ENCODE data around the gene GLYATL1B.
A peak's percentile ranks its signal among the peaks of the same experiment; 100 is the strongest.
"Not testable (repeated sequence)": the region's sequence is repeated elsewhere in the genome, so short reads cannot be mapped to it uniquely, and the experiment has no call there.

GLYATL1B gene

GRCh38 chr11:59086007-59086406 is at the start of gene GLYATL1B:
TSS of gene GLYATL1B (plus strand) at chr11:59086307. CDS start at chr11:59086307, 0 bp downstream.
- not testable (repeated sequence) for DNase-seq

- not testable (repeated sequence) for DNase-seq
These were observed 49.6 kb upstream of the GLYATL1B start for GRCh38 chr11:59036542-59036941.

- not testable (repeated sequence) for DNase-seq
These were observed 48.7 kb upstream of the GLYATL1B start for GRCh38 chr11:59037434-59037833.

GRCh38 chr11:59040607-59041006 is 45.5 kb upstream of the GLYATL1B start:
- no peak for DNase-seq

- not testable (repeated sequence) for DNase-seq
These were observed 34.7 kb upstream of the GLYATL1B start for GRCh38 chr11:59051383-59051782.

GRCh38 chr11:59052355-59052754 is 33.8 kb upstream of the GLYATL1B start:
- DNase-seq, result not testable (repeated sequence)

GRCh38 chr11:59053387-59053786 is 32.7 kb upstream of the GLYATL1B start:
- DNase-seq, result no peak

- DNase-seq, result peak; percentile 31
These were observed 27.7 kb upstream of the GLYATL1B start for GRCh38 chr11:59058120-59059033.

- not testable (repeated sequence) for DNase-seq
These were observed 26.0 kb upstream of the GLYATL1B start for GRCh38 chr11:59060096-59060495.

GRCh38 chr11:59062602-59063529 is 23.2 kb upstream of the GLYATL1B start:
- no peak for DNase-seq

- DNase-seq, result not testable (repeated sequence)
These were observed 21.9 kb upstream of the GLYATL1B start for GRCh38 chr11:59063996-59064727.

GRCh38 chr11:59069087-59069486 is 17.0 kb upstream of the GLYATL1B start:
- DNase-seq, result no peak

- no peak for DNase-seq
These were observed 9.1 kb upstream of the GLYATL1B start for GRCh38 chr11:59076876-59077571.

- DNase-seq, result no peak
These were observed 7.7 kb upstream of the GLYATL1B start for GRCh38 chr11:59078435-59078834.

GRCh38 chr11:59079086-59079485 is 7.0 kb upstream of the GLYATL1B start:
- DNase-seq, result no peak

GRCh38 chr11:59080421-59080820 is 5.7 kb upstream of the GLYATL1B start:
- DNase-seq, result not testable (repeated sequence)

- DNase-seq, result not testable (repeated sequence)
These were observed 4.6 kb upstream of the GLYATL1B start for GRCh38 chr11:59081430-59082020.

GRCh38 chr11:59088162-59088561 is 2.1 kb downstream of the GLYATL1B start:
- no peak for DNase-seq

GRCh38 chr11:59093576-59093975 is 7.5 kb downstream of the GLYATL1B start:
- not testable (repeated sequence) for DNase-seq

GRCh38 chr11:59095225-59095624 is 9.1 kb downstream of the GLYATL1B start:
- not testable (repeated sequence) for DNase-seq

- DNase-seq, result not testable (repeated sequence)
These were observed 10.0 kb downstream of the GLYATL1B start for GRCh38 chr11:59095972-59096575.

Data from NCI-H2171 (cell line).